GM03348 (cell line): ENCODE data around the gene IGSF23.

ENCODE experiments used
- DNase-seq: peaks from one replicate; pipeline ENCODE4 v3.0.0; 2012; ENCODE audit warnings: low spot score

Gene IGSF23

DNA sequence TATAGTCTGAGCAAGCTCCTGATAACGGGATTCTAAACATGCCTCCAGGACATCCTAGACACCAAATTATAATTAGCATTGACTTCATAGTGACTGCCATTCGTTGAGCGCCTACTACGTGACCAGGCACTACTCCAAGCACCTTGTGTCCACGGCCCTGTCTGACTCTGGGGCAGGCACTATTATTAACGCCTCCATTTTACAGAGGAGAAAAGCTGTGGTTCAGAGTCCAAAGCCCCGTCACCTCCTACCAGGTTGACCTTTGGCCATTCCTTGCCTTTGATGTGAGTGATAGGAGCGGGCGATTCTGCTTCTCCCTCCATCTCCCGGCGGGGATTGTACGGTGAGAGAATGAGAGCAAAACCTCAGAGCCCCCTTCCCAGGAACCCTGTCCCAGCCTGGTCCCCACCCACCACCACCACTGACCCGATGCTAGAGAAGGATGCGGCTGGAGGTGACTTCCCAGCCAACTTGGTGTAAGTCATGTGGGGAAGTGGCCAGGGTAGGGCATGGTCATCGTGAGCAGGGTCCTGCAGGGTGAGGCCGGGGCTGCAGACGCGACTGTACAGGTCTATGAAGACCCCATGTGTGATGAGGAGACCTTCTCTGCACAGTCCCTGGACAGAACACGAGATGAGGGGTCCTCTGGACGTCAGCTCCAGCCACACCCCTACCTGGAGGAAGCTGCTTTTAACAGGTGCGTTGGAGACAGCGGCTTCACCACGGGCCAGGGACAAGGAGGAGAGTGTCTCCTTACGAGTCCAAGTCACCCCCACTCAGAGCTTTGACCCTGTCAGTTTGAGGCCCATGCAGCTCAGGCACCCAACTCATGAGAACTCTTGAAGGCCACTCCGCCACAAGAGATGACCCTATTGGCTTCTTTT, at the start of gene IGSF23:
Gene IGSF23, plus strand, starts transcription at position 269 of the 884 bp plus-strand sequence. Its CDS starts 83 bp downstream, at position 352.
- DNase-seq = no peak

GRCh38 chr19:44566984-44567383, 46.4 kb upstream of the IGSF23 start:
- no peak for DNase-seq

DNA sequence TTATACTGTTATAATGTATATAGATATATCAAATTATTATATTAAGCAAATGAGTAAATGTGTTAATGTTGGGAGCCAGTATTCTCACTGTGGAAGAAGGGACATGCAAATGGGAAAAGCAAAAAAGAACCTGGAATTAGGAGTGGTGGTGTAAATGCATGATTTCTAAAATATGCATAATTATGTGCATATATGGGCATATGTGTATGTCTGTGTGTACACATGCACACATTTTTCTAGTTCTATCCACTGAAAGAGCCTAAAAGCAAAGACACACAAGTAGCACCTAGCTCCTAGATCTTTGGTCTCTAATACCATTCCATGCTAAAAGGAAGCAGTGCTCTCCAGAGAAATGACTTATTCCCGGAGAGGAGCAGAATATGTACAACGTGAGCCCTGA, 45.6 kb upstream of the IGSF23 start:
- no peak for DNase-seq

DNA sequence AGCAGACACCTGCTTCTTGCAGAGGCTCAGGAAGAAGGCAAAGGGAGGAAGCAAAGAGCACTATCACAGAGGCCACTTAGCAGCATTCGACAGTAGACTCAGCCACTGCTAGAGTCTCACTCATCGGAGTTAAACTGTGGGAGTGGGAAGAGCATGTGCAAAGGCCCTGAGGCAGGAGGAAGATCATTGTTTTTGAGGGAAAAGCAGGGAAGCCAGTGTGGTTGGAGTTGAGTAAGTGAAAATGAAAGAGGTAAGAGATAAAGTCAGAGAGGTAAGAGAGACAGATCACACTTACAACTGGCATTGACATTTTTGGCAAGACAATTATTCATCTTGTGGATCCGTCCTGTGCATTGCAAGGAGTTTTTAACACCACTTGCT, 42.8 kb upstream of the IGSF23 start:
- DNase-seq = no peak

DNA sequence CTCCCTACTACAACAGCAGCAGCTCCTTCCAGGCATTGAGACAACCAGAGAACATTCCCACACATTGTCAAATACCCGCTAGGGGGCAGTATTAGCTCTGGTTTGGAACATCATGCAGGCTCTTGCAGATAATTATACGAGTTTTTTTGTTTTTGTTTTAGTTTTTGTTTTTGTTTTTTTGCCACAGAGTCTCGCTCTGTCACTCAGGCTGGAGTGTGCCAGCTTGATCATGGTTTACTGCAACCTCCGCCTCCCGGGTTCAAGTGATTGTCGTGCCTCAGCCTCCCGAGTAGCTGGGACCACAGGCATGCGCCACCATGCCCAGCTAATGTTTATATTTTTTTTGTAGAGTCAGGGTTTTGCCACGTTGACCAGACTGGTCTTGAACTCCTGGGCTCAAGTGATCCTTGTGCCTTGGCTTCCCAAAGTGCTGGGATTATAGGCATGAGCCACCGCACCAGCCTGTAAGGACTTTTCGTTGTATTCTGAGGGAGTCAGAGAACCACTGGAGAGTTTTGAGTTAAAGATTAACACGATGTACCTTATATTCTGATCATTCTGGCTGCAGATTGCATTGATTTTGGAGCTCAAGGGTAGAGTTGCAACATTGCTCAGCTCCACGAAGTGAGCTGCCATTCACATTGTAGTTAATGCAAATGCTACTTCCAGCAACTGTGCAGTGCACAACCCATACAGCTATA, 42.2 kb upstream of the IGSF23 start:
- peak; percentile 78 for DNase-seq

DNA sequence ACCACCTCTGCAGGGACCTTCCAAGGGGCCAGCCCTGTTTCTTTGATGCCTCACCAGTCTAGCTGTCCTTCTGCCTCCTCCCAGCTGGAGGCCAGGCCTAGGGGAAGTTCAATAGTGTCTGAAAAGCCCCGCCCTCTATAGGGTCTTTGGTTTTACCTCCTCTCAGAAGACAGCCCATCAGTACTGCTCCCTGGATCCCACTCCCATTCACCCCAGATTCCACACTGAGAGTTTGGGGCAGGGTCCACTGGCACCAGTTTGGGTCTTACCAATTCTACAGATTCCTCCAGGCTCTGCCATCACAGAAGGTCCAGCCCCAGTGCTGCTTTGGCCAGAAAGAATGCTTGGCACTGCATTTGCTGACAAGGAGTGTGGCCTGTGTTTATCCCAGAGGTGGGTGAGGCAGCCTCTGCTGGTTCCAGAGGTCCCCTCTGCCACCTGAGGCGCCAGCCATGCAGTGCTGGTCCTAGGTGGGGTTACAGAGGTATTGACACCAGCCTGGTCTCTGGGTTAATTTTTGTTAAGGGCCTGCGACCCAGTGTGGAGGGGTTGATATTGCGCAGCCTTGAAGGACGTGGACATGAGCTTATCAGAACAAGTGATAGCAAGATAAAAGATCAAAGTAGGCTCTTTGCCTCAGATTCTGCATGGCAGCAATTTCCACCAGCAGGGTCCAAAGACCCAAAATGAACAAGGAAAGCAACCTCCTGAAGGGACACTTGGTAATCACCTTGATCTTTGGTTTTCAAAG, 41.4 kb upstream of the IGSF23 start:
- no peak for DNase-seq

- no peak for DNase-seq
Observed at GRCh38 chr19:44572581-44572900, 40.8 kb upstream of the IGSF23 start.

DNA sequence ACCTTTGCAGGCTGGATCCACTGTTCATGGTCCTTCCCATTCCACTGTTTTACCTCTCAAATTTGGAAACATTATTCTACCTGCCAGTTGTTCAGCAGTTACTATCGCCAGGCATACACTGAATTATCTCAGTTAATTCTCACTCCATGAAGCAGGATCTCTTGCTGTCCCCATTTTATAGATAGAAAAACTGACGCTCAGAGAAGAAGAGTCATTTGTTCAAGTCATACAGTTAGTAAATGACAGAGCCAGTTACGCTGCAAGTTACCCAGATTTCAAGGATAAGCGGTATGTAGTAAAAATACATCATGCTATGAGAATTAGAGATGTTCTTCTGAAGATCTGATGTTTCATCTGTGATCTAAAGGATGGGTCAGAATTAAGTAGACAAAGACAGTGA, 40.2 kb upstream of the IGSF23 start:
- no peak for DNase-seq

- DNase-seq = no peak
Observed at GRCh38 chr19:44573627-44574026, 39.7 kb upstream of the IGSF23 start.

GRCh38 chr19:44574186-44574950, 39.0 kb upstream of the IGSF23 start:
- no peak for DNase-seq

DNA sequence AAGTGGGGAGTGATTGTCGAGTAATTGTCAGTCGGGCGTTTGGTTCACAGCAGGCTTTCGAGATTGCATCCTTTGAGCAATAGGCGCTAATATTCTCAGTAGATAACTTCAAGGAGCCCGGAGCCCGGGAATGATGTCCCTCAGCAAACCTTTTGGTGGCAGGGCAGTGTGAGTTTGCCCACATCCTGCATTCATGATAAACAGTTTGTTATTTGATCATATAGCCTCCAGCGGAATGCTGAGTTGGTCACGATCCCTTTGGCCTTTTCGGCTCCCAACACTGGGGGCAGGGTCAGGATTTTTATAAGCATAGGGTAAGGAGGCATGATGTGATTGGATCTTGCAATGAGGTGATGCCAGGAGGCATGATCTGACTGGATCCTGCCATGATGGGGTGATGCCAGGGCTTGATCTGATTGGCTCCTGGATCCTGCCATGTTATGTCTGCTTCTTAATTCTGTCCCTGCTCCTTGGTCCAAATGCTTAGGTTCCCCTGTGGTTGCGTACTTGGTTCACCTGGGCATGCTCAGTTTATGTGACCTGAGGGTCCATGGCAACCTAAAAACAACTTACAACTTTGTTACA, 38.2 kb upstream of the IGSF23 start:
- DNase-seq = no peak

DNA sequence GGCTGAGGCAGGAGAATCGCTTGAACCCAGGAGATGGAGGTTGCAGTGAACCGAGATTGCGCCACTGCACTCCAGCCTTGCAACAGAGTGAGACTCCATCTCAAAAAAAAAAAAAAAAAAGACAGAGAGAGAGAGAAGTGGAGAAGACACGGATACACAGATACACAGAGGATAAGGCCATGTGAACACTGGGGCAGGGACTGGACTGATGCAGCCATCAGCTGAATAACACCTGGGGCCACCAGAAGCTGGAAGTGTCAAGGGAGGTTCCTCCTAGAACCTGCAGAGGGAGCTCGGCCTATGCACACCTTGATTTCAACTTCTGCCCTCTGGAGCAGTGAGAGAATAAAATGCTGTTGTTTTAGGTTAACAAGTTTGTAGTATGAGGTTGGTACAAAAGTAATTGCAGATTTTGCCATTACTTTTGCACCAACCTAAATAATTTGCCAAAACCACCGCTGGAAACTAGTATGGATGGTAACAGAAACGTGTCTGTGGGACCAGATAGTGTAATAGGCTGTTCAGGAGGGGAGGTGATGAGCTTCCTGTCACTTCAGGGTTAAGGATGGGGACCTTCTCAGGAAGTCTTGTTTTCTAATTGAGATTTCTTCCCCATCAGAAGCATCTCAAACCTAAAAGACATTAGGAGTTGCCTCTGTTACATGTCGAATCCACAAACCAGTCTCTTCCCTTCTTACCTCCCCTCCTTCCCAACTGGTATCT, 36.4 kb upstream of the IGSF23 start:
- DNase-seq = peak; percentile 18

DNA sequence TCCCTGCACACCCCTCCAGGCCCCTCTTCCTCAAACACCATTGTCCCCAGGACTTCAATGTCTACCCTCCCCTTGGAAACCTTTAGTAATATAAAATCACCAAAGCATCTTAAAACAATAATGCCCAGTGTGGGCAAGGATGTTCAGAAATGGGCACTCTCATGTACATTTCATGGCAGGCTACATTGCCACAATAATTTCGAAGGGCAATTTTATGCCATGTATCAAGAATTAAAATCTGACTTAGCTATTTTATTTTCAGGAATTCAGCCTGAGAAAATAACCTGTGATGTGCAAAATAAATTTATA, 35.8 kb upstream of the IGSF23 start:
- no peak for DNase-seq

DNA sequence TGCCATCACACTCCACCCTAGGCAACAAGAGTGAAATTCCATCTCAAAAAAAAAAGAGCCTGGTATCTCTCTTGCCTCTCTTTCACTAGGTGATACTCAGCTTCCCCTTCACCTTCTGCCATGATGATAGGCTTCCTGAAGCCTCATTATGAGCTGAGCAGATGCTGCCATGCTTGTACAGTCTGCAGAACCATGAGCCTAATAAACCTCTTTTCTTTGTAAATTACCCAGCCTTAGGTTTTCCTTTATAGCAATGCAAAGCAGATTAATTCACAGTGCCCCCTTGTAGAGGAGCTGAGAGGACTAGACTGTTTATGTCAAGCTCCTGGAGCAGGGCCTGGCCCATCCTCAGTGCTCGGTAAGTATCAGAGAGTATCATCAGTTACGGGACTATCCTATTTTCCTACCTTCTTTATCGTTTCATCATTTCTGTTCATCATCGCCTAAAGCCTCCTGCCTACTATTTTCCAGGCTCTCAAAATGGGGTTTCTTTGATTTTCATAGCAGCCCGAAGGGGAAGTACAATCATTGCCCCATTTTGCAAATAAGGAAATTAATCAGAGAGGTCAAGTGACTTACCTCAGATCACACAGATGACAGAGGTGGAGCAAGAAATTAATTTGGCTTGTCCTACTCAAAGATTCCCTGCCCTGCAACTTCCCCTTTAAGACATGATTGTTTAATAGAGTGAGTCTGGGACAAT, 33.5 kb upstream of the IGSF23 start:
- no peak for DNase-seq

- DNase-seq = no peak
Observed at GRCh38 chr19:44580366-44580895, 32.9 kb upstream of the IGSF23 start.

DNA sequence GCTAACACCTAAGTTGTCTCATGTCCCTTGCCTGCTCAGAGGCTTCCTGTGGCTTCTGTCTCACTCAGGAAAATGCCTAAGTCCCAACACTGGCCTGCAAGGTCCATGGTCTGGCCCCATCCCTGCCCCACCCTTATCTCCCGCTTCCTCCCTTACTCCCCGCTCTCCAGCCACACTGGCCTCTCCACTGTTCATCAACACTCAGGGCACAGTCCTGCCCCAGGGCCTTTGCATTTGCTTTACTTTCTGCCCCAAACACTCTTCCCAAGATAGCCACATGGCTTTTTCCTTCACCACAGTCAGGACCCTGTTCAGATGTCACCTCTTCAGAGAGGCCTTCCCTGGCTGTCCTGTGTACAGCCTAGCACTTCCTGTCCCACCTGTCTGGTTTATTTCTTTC, 32.1 kb upstream of the IGSF23 start:
- DNase-seq = no peak

DNA sequence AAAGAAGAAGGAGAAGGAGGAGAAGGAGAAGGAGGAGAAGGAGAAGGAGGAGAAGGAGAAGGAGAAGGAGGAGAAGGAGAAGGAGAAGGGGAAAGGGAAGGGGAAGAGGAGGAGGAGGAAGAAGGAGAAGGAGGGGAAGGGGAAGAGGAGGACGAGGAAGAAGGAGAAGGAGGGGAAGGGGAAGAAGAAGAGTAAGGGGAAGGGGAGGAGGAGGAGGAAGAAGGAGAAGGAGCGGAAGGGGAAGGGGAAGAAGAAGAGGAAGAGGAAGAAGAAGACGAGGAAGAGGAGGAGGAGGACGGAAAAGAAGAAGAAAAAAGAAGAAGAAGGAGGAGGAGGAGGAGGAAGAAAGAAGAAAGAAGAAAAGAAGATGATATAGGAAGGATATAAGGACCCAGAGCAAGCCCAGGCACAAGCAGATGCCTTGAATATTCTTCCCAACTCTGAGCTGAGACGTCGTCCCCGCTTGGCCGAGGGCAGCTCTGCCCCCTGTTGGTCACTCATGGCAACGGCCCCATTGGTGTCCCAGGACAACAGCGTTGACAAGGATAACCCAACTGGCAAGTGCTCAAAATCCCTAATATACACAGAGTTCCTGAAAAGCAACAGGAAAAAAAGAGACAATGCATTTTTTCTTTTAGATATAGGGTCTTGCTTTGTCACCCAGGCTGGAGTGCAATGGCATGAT, 30.6 kb upstream of the IGSF23 start:
- DNase-seq = peak; percentile 25

GRCh38 chr19:44585371-44586133, 27.8 kb upstream of the IGSF23 start:
- DNase-seq = peak; percentile 19
